Measurements from ENCODE around the gene LAGE3.
"Not testable (repeated sequence)": the region's sequence is repeated elsewhere in the genome, so short reads cannot be mapped to it uniquely, and the experiment has no call there.

LAGE3 gene

GRCh38 chrX:154502989-154503388, 23.9 kb upstream of the LAGE3 start:
- DNase-seq (ENCODE audit: low read depth, low spot score), result no peak
- H3K27ac ChIP-seq, result no peak overlapping the region

DNA sequence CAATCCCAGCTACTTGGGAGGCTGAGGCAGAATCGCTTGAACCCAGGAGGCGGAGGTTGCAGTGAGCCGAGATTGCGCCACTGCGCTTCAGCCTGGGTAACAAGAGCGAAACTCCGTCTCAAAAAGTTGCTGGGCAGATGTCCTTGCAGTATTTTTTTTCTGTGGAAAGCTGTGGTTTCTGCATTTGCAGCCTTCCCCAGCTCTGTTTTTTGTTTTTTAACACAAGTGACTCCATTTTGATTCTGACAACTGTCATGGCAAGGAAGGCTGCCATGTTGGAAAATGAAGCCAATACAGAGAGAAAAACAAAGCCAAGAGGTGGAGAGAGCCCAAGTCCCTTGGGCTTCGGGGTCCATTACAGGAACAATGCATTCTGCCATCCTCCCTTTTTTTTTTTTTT, 23.0 kb upstream of the LAGE3 start:
- H3K27ac ChIP-seq, result no peak overlapping the region
- no peak for DNase-seq (ENCODE audit: low read depth, low spot score)

- DNase-seq (ENCODE audit: low read depth, low spot score); H3K27ac ChIP-seq: not testable (repeated sequence)
Observed at GRCh38 chrX:154501423-154501822, 22.3 kb upstream of the LAGE3 start.

DNA sequence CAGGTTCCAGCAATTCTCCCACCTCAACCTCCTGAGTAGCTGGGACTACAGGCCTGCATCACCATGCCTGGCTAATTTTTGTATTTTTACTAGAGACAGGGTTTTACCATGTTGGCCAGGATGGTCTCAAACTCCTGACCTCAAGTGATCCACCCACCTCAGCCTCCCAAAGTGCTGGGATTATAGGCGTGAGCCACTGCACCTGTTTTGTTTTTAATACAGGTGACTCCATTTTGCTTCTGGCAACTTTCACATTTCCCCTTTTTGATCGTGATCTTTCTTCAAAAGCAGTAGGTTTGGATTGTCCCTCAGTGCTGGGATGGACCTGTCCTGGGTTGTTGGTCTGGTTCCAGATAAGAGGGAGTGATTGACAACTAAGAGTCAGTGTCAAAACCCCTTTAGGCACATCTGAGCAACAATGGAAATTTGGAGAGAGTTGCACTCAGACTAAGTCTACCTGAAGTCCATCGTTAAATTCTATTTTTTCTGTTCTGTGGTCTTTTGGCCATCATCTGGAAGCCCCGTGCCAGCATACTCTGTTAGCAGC, 17.6 kb upstream of the LAGE3 start:
- not testable (repeated sequence) for H3K27ac ChIP-seq; DNase-seq (ENCODE audit: low read depth, low spot score)

- no peak for DNase-seq (ENCODE audit: low read depth, low spot score)
- no peak overlapping the region for H3K27ac ChIP-seq
Observed at GRCh38 chrX:154495472-154495922, 16.4 kb upstream of the LAGE3 start.

DNA sequence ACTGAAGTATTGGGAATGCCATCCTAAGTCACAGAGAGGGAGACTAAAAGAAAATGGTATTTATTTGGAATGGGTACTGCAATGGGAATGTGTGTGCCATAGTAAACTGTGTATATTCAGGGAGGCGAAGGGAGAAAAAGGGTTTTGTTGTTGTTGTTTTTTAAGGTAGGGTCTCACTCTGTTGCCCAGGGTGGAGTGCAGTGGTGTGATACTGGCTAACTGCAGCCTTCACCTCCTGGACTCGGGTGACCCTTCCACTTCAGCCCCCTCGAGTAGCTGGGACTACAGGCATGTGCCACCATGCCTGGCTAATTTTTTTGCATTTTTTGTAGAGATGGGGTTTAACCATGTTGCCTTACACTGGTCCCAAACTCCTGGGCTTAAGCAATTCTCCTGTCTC, 15.6 kb upstream of the LAGE3 start:
- no peak overlapping the region for H3K27ac ChIP-seq
- no peak for DNase-seq (ENCODE audit: low read depth, low spot score)

DNA sequence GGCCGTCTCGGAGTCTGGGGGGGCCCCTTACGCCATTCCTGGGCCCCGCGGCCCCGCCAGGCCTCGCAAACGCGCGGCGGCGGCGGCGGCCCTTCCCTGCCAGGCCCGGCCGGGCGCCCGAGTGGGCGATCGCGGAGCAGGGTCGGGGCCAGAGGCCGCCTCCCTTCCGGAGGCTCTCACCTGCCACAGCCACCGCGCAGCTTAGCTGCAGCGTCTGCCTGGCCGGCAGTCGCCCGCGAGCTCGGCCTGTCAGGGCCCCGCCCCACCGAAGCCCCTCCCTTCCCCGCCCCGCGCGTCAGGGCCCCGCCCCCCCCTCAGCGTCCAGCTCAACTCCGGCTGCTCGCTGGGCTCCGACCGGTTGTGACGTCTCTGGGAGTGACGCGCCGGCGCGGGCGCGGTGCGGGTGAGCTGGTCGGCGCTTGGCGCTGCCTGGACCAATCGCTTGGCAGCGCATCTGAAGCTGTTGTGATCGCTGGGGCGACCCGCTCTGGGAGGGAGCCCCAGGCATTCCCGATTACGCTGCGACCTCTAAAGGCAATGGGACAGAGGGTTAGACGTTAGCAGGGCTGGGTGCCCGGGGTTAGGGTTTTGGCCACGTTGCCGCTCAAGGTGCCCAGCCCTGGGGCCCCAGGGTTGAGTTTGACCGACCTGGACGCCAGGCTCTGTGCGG, 11.5 kb upstream of the LAGE3 start, which contains the start of gene SLC10A3:
TSS of gene SLC10A3 (minus strand) at position 216 of the 670 bp plus-strand sequence. CDS start 1,689 bp downstream, outside the sequence.
- no peak for DNase-seq (ENCODE audit: low read depth, low spot score)

GRCh38 chrX:154490021-154490413, 10.9 kb upstream of the LAGE3 start:
- H3K27ac ChIP-seq, result peak overlapping the region; percentile 71
- DNase-seq (ENCODE audit: low read depth, low spot score), result no peak

More for the DNA sequence above, 11.5 kb upstream of the LAGE3 start, which contains the start of gene SLC10A3:
- peak within 1 kb of the TSS; percentile 71 for H3K27ac ChIP-seq

- peak overlapping the region; percentile 71 for H3K27ac ChIP-seq
- DNase-seq (ENCODE audit: low read depth, low spot score), result no peak
Observed at GRCh38 chrX:154489182-154489581, 10.1 kb upstream of the LAGE3 start.

GRCh38 chrX:154488336-154489075, 9.4 kb upstream of the LAGE3 start:
- no peak overlapping the region for H3K27ac ChIP-seq
- no peak for DNase-seq (ENCODE audit: low read depth, low spot score)

- no peak for DNase-seq (ENCODE audit: low read depth, low spot score)
- H3K27ac ChIP-seq, result no peak overlapping the region
Observed at GRCh38 chrX:154487518-154488290, 8.6 kb upstream of the LAGE3 start.

GRCh38 chrX:154486396-154487207, 7.5 kb upstream of the LAGE3 start, which contains the start of gene UBL4A:
TSS of gene UBL4A (minus strand) at chrX:154486615. CDS start at chrX:154486584, 31 bp downstream.
- DNase-seq (ENCODE audit: low read depth, low spot score), result no peak

DNA sequence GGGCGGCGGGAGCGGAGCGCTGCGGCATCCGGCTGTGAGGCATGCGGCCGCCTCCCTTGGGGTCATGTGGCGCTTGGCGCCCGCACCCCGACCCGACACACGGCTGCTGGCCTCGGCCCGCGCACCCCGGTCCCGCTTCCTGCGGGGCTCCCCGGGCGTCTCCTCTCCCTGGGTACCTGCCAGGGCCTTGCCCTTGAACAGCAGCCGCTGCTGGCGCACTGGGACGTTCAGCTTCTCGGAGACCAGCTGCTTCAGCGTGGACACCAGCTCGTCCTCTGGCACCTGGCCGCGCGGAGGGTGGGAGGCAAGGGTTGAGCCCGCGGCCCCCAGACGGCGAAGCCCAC, 6.9 kb upstream of the LAGE3 start:
- H3K27ac ChIP-seq, result peak overlapping the region; percentile 65
- DNase-seq (ENCODE audit: low read depth, low spot score), result no peak

More at GRCh38 chrX:154486396-154487207, 7.5 kb upstream of the LAGE3 start, which contains the start of gene UBL4A:
- peak within 1 kb of the TSS; percentile 65 for H3K27ac ChIP-seq

GRCh38 chrX:154485150-154486051, 6.3 kb upstream of the LAGE3 start:
- H3K27ac ChIP-seq, result peak overlapping the region; percentile 65
- no peak for DNase-seq (ENCODE audit: low read depth, low spot score)

DNA sequence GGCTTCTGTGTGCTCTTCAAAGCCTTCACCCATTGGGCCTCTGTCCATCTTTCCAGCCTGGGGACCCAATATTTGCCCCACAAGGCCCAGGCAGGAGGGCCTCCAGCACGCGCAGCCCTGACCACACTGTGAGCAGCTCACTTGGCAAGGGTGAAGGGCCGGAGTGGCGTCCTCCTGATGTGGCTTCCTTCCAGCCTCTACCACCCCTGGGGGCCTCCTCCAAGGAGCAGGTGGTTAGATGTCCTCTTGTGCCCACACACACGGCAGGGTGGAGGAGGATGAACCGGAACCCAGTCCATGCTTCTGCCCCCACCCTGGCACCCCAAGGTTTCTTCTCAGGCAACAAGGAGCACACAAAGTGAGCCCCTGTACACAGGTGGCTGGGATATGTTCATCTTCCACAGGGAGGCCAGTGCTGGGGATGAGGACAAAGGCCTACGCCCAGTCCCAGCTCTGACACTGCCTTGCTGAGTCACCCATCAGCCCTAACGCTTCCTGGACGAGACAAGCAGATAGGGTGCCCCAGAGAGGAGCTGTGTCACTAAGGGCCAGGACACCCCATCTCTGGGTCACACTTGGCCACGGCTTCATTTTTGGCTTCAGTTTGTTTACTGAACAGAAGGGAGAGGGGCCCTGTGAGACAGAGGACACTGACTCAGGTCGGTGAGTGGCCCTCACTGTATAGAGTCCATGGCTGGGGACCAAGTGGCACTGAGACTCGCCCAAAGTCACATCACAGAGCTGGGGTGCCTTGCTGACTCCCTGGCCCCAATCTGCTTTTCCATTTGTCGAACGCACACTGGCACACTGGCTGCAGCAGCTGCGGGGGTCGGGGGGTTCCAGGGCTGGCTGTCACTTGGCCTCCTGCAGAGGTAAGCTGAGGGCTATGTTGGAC, 5.4 kb upstream of the LAGE3 start:
- no peak overlapping the region for H3K27ac ChIP-seq

GRCh38 chrX:154483325-154483724, 4.2 kb upstream of the LAGE3 start:
- DNase-seq (ENCODE audit: low read depth, low spot score), result no peak

More for the DNA sequence above, 5.4 kb upstream of the LAGE3 start:
- DNase-seq (ENCODE audit: low read depth, low spot score), result no peak

GRCh38 chrX:154482786-154483185, 3.7 kb upstream of the LAGE3 start:
- no peak for DNase-seq (ENCODE audit: low read depth, low spot score)
- H3K27ac ChIP-seq, result no peak overlapping the region

More at GRCh38 chrX:154483325-154483724, 4.2 kb upstream of the LAGE3 start:
- H3K27ac ChIP-seq, result no peak overlapping the region

All from epithelial cell of prostate (primary cell).